Stimulated activated CD8-positive, alpha-beta memory T cell treated with anti-CD3 and anti-CD28 coated beads, Interleukin-12 subunit alpha, Interleukin-12 subunit beta, amount 100 ng/mL, for 24 hours (primary cell): ENCODE results near the gene PSPN.

Source experiments
- DNase-seq: peaks from one replicate; pipeline ENCODE4 v3.0.0-alpha.2; 2020; ENCODE audit errors: extremely low read depth

Gene PSPN

GRCh38 chr19:6375411-6376010, at the start of gene PSPN:
TSS of gene PSPN (minus strand) at chr19:6375933. CDS start at chr19:6375849, 84 bp downstream.
- DNase-seq, result no peak

GRCh38 chr19:6424939-6425731, 49.4 kb upstream of the PSPN start:
- DNase-seq, result peak; percentile 98

GRCh38 chr19:6424195-6424938, 48.6 kb upstream of the PSPN start, which contains the start of gene KHSRP:
TSS of gene KHSRP (minus strand) at chr19:6424811. CDS start at chr19:6424701, 110 bp downstream.
- no peak for DNase-seq

GRCh38 chr19:6423499-6424194, 47.9 kb upstream of the PSPN start:
- no peak for DNase-seq

- DNase-seq, result no peak
These were observed 45.6 kb upstream of the PSPN start for GRCh38 chr19:6421075-6422014.

GRCh38 chr19:6418562-6418932, 42.8 kb upstream of the PSPN start:
- no peak for DNase-seq

- no peak for DNase-seq
These were observed 42.2 kb upstream of the PSPN start for GRCh38 chr19:6417713-6418561.

GRCh38 chr19:6416658-6417405, 41.1 kb upstream of the PSPN start:
- no peak for DNase-seq

GRCh38 chr19:6415591-6416190, 40.0 kb upstream of the PSPN start:
- DNase-seq, result no peak

- DNase-seq, result no peak
These were observed 39.3 kb upstream of the PSPN start for GRCh38 chr19:6414793-6415590.

GRCh38 chr19:6413721-6414643, 38.2 kb upstream of the PSPN start:
- no peak for DNase-seq

- no peak for DNase-seq
These were observed 37.6 kb upstream of the PSPN start for GRCh38 chr19:6413291-6413690.

GRCh38 chr19:6412447-6413091, 36.8 kb upstream of the PSPN start:
- DNase-seq, result no peak

GRCh38 chr19:6412061-6412446, 36.3 kb upstream of the PSPN start:
- no peak for DNase-seq

- no peak for DNase-seq
These were observed 33.6 kb upstream of the PSPN start for GRCh38 chr19:6409346-6409745.

GRCh38 chr19:6406401-6406800, 30.7 kb upstream of the PSPN start:
- no peak for DNase-seq
